ENCODE measurements around the gene PPIL4.

PPIL4 gene

GRCh38 chr6:149457316-149457884 is 88.4 kb downstream of the PPIL4 start:
- no peak for DNase-seq

GRCh38 chr6:149456311-149457021 is 89.4 kb downstream of the PPIL4 start:
- no peak for DNase-seq

- no peak for DNase-seq
Observed at GRCh38 chr6:149455031-149455732, 90.7 kb downstream of the PPIL4 start.
